Endodermal cell (in vitro differentiated cells): ENCODE results near the gene FFAR1. TPM values are rescaled to one million over a fixed set of nuclear protein-coding genes. Genes with fewer than 3 reads are reported as not detected.

Experiments
- DNase-seq: peaks from one replicate; pipeline ENCODE4 v3.0.0-alpha.2; 2017
- H3K27ac ChIP-seq: 2 replicates; pipeline ENCODE4 v1.5.1; 2013; ENCODE audit warnings: mild to moderate bottlenecking, low read depth, low read length, moderate library complexity
- H3K27me3 ChIP-seq: 2 replicates; pipeline ENCODE4 v1.6.1; 2013; ENCODE audit warnings: mild to moderate bottlenecking, low read length, moderate library complexity; ENCODE audit not compliant: insufficient read depth, control insufficient read depth, poor library complexity, severe bottlenecking
- H3K36me3 ChIP-seq: 2 replicates; pipeline ENCODE4 v1.7.0; 2013; ENCODE audit warnings: mild to moderate bottlenecking, low read length, moderate library complexity; ENCODE audit not compliant: control insufficient read depth, insufficient read depth
- H3K4me1 ChIP-seq: one replicate; pipeline ENCODE4 v1.7.0; 2013; ENCODE audit warnings: low read length; ENCODE audit not compliant: control insufficient read depth, insufficient read depth
- H3K4me3 ChIP-seq: 2 replicates; pipeline ENCODE4 v1.5.1; 2013; ENCODE audit warnings: mild to moderate bottlenecking, low read length, moderate library complexity
- H3K9ac ChIP-seq: 2 replicates; pipeline ENCODE4 v1.6.1; 2013; ENCODE audit warnings: mild to moderate bottlenecking, low read length, moderate library complexity; ENCODE audit not compliant: poor library complexity, severe bottlenecking; ENCODE audit errors: extremely low read depth
- H3K9me3 ChIP-seq: 2 replicates; pipeline ENCODE4 v1.6.1; 2013; ENCODE audit warnings: mild to moderate bottlenecking, low read length, moderate library complexity; ENCODE audit not compliant: control insufficient read depth
- H3K27ac Mint-ChIP-seq: 2 replicates; pipeline ENCODE4 v1.8.0; 2020; ENCODE audit warnings: mixed read lengths
- H3K27me3 Mint-ChIP-seq: 2 replicates; pipeline ENCODE4 v1.8.0; 2021; ENCODE audit warnings: mild to moderate bottlenecking, mixed read lengths; ENCODE audit not compliant: insufficient read depth
- H3K36me3 Mint-ChIP-seq: 2 replicates; pipeline ENCODE4 v1.8.0; 2020; ENCODE audit warnings: low read depth, mixed read lengths
- H3K4me1 Mint-ChIP-seq: 2 replicates; pipeline ENCODE4 v1.8.0; 2020; ENCODE audit warnings: mixed read lengths
- H3K4me3 Mint-ChIP-seq: 2 replicates; pipeline ENCODE4 v1.8.0; 2020; ENCODE audit warnings: mild to moderate bottlenecking, moderate library complexity, mixed read lengths
- H3K9me3 Mint-ChIP-seq: 2 replicates; pipeline ENCODE4 v1.8.0; 2020; ENCODE audit warnings: mild to moderate bottlenecking, mixed read lengths
- WGBS, 2 experiments: methylation state at CpG; one replicate each; pipeline versions ENCODE4 v1.1.5 to v1.1.7; 2013; ENCODE audit warnings: missing lambda C conversion rate in 2 of 2, mixed read lengths in 1 of 2; ENCODE audit not compliant: insufficient coverage in 1 of 2, insufficient read length in 1 of 2; 5-methylcytosine and 5-hydroxymethylcytosine counted together
- total RNA-seq, 2 donors: library from RNA; stranded (reverse); fragmentation: NEBNext Ultra II Directional in 1 of 2; extraction: Animal tissue kit (Norgen Biotek cat#: 25700) in 1 of 2; gene quantifications; 2 replicates in 1 of 2; 3 replicates in 1 of 2; pipeline ENCODE4 v1.2.1, GENCODE V29; 2021
- TF ChIP-seq, protein P1 (sequence below): fragments of 200-600 bp; sonication (generic); conservative IDR thresholded peaks from 2 replicates; pipeline ENCODE4 v1.5.0; 2021; ENCODE audit warnings: antibody characterized with exemption, mild to moderate bottlenecking

The FFAR1 gene
- total RNA-seq, 2 donors from 2014 or later, result not detected

DNA sequence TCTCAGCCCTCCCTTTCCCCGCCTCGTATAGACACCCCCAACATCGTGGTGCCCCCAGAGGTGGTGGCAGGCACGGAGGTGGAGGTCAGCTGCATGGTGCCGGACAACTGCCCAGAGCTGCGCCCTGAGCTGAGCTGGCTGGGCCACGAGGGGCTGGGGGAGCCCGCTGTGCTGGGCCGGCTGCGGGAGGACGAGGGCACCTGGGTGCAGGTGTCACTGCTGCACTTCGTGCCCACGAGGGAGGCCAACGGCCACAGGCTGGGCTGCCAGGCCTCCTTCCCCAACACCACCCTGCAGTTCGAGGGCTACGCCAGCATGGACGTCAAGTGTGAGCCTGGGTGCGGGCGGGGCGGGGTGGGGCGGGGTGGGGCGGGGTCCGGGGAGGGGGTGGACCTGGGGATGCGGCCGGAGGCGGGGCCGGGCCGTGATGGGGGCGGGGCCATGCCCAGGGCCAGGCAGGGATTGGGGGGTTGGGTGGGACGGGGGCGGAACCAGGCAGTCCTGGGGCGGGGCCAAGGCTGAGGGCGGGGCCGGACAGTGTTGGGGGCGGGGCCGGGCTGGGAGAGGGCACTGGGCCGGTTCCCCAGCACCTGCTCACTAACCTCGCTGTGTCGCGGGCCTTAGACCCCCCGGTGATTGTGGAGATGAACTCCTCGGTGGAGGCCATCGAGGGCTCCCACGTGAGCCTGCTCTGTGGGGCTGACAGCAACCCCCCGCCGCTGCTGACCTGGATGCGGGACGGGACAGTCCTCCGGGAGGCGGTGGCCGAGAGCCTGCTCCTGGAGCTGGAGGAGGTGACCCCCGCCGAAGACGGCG, 48.0 kb upstream of the FFAR1 start:
- Mint-ChIP-seq H3K36me3 (no peaks in the 10 kb centered on the region), H3K27ac (no peak overlapping the region), H3K4me3 (no peak overlapping the region), H3K9me3 (no peaks in the 10 kb centered on the region), H3K27me3 (peaks cover 1% of the 10 kb centered on the region), H3K4me1 (no peaks in the 10 kb centered on the region)
- no peak overlapping the region for H3K9ac ChIP-seq
- no peak overlapping the region for H3K27ac ChIP-seq
- no peaks in the 10 kb centered on the region for H3K27me3 ChIP-seq
- TF ChIP-seq, protein P1, sequence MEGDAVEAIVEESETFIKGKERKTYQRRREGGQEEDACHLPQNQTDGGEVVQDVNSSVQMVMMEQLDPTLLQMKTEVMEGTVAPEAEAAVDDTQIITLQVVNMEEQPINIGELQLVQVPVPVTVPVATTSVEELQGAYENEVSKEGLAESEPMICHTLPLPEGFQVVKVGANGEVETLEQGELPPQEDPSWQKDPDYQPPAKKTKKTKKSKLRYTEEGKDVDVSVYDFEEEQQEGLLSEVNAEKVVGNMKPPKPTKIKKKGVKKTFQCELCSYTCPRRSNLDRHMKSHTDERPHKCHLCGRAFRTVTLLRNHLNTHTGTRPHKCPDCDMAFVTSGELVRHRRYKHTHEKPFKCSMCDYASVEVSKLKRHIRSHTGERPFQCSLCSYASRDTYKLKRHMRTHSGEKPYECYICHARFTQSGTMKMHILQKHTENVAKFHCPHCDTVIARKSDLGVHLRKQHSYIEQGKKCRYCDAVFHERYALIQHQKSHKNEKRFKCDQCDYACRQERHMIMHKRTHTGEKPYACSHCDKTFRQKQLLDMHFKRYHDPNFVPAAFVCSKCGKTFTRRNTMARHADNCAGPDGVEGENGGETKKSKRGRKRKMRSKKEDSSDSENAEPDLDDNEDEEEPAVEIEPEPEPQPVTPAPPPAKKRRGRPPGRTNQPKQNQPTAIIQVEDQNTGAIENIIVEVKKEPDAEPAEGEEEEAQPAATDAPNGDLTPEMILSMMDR, result no peak
- H3K4me1 ChIP-seq, result no peaks in the 10 kb centered on the region
- 92% methylated on average over 14 to 44 of the region's 55 CpGs for WGBS, 2 experiments
- DNase-seq, result peak; percentile 85
- no peaks in the 10 kb centered on the region for H3K9me3 ChIP-seq
- no peak overlapping the region for H3K4me3 ChIP-seq
- no peaks in the 10 kb centered on the region for H3K36me3 ChIP-seq

DNA sequence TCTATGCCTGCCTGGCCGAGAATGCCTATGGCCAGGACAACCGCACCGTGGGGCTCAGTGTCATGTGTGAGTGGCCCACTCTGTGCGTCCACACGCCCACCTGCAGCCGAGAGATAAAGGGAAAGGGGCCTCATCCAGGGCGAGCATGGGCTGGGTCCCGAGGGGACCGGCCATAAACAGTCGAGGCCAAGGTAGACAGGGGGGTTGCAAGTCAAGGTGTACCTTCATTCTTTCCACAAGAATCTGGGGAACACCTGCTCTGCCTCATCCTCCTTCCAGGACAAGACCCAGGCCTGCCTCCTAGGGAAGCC, 47.4 kb upstream of the FFAR1 start:
- H3K9me3 Mint-ChIP-seq, result no peaks in the 10 kb centered on the region
- H3K4me3 Mint-ChIP-seq, result no peak overlapping the region
- peaks cover 1% of the 10 kb centered on the region for H3K27me3 Mint-ChIP-seq
- Histone ChIP-seq H3K9me3 (no peaks in the 10 kb centered on the region), H3K36me3 (no peaks in the 10 kb centered on the region), H3K4me1 (no peaks in the 10 kb centered on the region), H3K27ac (no peak overlapping the region), H3K27me3 (no peaks in the 10 kb centered on the region), H3K4me3 (no peak overlapping the region), H3K9ac (no peak overlapping the region)
- H3K36me3 Mint-ChIP-seq, result no peaks in the 10 kb centered on the region
- H3K27ac Mint-ChIP-seq, result no peak overlapping the region
- TF ChIP-seq, protein P1, result no peak
- DNase-seq, result no peak
- 93 to 96% methylated on average over 3 to 10 of the region's 10 CpGs for WGBS, 2 experiments
- no peaks in the 10 kb centered on the region for H3K4me1 Mint-ChIP-seq

DNA sequence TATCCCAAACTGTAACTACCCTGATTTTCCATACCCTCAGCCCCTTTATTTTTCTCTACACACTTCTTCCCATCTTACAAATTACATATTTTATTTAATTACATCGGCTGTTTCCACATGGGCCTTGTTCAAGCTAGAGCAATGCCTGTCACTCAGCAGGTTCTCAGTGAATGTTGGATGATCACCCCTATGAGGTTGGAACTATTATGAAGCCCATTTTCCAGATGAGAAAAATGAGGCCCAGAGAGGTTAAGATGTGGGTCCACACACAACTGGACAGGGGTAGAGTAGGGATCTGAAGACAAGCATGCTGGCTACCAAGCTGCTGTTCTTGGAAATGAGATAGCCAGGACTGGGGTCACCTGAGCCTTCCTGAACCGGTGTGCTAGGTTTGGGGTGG, 45.7 kb upstream of the FFAR1 start:
- Mint-ChIP-seq H3K4me1 (no peaks in the 10 kb centered on the region), H3K27ac (no peak overlapping the region), H3K4me3 (no peak overlapping the region), H3K9me3 (no peaks in the 10 kb centered on the region), H3K36me3 (no peaks in the 10 kb centered on the region), H3K27me3 (peaks cover 1% of the 10 kb centered on the region)
- Histone ChIP-seq H3K9me3 (no peaks in the 10 kb centered on the region), H3K4me3 (no peak overlapping the region), H3K4me1 (no peaks in the 10 kb centered on the region), H3K27ac (no peak overlapping the region), H3K27me3 (no peaks in the 10 kb centered on the region), H3K9ac (no peak overlapping the region), H3K36me3 (no peaks in the 10 kb centered on the region)
- TF ChIP-seq, protein P1, result no peak
- 94 to 96% methylated on average over 2 of the region's 2 CpGs for WGBS, 2 experiments
- no peak for DNase-seq
